CMK (cell line): ENCODE data around the gene KCNIP1.
"Not testable (repeated sequence)": the region's sequence is repeated elsewhere in the genome, so short reads cannot be mapped to it uniquely, and the experiment has no call there.

Source experiments
- DNase-seq: peaks from one replicate; pipeline ENCODE4 v3.0.0-alpha.2; 2010; ENCODE audit warnings: low read depth

KCNIP1 gene

DNA sequence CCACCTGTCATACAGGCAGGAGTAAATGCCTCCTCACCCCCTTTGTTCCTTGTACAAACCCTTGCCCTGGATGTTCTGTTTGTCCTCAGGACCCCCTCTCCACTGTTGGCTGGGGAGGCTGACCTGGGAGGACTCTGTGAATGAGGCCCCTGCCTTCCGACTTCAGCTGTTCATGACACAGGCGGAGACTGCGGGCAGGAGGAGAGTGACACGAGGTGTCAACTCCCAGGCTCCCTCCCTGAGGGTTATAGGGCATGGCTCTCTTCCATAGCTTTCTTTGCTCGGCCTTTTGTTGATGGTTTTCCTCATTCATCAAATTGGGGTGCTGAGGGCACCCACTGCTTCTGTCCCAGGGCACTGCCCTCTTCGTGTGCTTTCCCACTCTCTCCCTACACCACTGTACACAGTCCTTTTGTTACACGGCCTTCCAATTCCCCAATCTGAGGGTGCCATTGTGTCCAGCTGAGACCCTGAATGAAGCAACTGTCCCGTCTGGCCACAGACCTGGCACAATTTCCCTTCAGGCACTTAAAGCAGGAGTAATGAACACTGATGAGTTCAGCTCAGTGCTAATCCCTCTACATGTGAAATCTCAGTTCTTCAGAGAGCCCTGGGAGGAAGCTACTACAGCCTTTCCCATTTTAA, 33.8 kb downstream of the KCNIP1 start:
- no peak for DNase-seq

DNA sequence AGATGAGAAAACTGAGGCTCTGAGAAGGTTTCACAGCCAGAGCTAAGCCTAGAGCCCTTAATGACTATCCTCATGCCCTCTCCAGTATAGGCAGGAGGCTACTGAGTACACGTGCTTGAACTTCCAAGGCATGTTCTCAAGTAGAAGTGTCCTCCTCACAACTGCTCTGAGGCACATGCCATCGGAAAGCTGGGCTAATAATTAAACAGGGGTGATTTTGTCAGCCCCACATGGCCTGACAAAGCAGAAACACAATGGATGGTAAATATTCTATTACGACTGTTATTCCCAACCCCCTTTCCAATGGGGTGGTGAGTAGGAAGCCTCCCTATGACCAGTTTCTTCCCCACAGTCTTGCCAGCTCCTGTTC, 34.3 kb downstream of the KCNIP1 start:
- no peak for DNase-seq

DNA sequence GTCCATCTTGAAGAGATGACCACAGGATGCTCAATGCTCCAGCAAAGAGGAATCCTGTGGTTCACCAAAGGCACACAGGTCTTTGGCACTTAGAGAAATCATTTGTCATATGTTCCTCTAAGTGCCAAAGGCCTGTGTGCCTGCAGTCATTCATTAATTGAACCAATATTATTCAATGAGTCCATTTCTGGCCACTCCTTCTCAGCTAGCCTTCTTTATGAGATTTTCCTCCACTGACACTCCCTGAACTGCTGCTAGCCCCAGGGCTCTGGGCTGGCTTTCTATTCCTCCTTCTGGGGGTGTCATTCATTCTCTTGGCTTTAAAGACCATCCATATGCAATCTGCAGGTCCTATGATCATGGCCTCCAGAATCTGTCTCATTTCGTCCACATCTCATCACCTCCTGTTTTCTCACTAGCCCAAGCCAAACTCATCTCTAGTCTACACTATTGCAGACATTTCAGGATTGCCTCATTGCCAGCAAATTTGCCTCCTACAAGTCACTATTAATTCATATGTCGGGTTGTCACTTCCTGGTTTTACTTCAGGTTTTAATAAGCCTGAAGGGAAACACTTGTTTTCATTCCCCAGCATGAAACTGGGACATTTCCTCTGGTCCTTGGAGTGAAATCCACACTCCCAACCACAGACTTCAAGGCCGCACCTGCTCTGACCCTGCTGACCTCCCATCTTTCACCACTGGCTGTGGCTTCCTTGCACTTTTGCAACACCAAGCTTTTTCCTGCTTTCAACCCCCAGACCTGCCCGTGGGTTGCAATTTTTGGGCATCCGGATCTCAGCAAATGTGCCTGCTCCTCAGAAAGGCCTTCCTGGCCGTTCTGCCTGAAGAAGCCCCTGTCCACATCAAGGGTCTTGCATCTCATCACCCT, 35.1 kb downstream of the KCNIP1 start:
- no peak for DNase-seq

DNA sequence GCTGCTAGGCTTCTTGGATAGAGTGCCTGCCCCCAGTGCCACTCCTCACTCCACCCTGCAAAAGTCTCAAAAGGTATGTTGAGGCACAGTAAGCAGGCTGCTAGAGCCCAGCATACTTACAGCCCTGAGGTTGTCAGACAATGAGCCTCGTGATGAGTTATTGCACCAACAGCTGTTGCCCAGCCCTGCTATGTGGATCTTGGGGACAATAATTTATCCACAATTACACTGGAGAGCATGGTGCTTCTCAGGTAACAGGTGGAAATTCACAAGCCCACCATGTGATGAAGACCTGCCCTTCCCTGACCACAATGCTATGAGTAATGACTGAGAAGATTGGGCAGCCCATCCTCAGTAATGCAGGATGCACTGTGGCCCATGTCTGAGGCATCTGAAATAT, 36.5 kb downstream of the KCNIP1 start:
- no peak for DNase-seq

DNA sequence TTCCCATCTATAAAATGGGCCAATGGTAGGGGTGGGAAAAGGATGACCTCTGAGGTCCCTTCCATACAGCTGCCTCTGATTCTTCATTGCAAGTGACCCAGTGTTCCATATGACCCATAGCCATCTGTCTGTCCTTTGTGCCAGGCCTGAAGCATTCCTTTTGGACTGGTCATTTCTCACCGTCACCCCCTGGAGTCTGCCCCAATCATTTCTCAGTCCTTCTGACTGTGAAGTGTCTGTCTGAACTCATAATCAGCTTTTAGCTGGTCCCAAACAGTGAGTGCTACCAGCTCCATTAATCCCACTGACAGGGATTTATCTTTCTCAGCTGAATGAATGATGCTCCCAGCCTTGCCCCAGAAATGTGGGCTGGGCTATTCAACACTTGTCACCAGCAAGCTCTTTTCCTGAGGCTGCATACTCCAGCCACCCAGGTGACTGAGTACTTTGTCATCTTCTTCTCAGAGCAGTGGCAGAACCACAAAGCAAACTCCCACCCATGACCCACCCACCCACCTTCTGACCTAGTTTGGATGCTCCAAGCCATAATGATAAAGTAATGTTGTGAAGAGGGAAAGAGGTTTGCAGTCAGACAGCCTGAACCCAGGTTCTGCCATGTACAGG, 37.4 kb downstream of the KCNIP1 start:
- no peak for DNase-seq

DNA sequence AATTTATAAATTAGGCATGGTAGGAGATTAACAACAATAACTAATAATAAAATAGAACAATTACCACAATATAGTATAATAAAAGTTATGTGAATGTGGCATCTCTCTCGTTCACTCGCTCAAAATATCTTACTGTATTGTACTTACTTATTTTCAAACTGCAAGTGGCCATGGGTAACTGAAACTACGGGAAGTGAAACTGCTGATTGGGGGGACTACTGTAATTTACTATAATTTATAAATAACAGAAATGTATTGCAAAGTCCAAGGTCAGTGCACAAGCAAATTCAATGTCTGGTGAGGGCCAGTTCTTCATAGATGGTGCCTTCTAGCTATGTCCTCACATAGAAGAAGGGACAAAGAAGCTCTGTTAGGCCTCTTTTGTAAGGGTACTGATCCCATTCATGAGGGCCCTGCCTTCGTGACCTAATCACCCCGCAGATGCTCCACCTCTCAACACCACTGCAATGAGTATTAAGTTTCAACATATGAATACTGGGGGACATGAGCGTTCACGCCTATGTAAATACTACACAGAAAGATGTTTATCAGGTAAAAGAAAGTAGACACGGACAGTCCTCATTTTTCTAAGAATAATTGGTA, 39.0 kb downstream of the KCNIP1 start:
- no peak for DNase-seq

DNA sequence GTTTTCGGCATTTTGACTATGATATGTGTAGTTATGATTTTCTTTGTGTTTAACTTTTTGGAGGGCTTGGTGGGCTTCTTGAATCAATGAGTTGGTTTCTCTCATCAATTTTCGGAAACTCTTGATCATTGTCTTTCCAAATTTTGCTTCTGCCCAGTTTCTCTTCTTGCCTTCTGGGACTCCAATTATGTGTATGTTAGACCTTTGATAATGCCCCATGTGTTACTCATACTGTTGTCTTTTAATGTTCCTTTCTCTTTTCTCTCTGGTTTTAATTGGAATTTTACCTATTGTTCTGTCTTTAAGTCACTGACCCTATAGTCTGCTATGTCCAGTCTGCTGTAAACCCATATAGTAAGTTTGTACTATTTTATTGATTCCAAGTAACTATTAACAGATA, 41.5 kb downstream of the KCNIP1 start:
- DNase-seq: no peak

DNA sequence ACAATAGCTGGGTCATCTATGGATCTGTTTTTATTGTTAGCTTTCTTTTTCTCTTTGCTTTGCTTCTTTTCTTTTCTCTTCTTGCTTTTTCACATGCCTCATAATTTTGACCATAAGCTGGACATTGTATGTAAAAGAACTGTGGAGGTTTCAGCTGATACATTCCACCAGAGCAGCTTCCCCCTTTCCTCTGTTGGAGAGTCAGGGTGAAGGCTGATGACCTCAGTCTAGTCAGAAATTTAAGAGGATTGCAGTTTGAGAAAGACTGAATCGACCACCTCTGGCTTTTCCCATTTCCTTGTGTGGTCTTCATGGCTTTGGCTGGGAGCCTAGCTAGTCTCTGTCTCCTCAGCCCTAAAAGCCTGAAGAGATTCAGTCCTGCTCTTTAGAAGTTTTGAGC, 42.0 kb downstream of the KCNIP1 start:
- DNase-seq: no peak

DNA sequence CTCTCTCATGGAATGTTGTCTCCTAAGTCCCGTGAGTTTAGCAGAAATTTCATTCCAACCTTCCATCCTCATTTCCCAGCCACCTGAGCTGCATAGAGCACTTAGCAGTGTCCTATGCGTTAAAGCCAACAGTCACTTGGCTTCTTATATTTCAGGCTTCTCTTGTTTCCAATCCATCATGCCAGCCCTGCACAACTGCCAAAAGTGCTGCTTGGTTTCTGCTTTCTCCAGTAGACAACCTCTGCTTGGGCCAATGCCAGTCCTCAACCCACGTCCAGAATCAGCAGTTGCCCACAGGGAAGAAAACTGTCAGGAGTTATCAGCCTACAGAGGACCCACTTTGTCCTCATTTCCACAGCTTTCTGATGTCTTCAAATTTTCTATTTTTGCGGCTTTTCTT, 42.5 kb downstream of the KCNIP1 start:
- DNase-seq: no peak

DNA sequence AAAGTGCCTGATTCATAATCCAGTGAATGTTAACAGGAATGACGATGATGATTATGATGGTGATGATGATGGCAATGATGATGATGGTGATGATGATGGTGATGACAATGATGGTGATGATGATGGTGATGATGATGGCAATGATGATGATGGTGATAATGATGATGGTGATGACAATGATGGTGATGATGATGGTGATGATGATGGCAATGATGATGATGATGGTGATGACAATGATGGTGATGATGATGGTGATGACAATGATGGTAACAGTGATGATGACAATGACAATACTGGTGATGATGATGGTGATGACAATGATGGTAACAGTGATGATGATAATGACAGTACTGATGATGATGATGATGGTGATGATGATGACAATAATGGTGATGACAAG, 46.6 kb downstream of the KCNIP1 start:
- not testable (repeated sequence) for DNase-seq

DNA sequence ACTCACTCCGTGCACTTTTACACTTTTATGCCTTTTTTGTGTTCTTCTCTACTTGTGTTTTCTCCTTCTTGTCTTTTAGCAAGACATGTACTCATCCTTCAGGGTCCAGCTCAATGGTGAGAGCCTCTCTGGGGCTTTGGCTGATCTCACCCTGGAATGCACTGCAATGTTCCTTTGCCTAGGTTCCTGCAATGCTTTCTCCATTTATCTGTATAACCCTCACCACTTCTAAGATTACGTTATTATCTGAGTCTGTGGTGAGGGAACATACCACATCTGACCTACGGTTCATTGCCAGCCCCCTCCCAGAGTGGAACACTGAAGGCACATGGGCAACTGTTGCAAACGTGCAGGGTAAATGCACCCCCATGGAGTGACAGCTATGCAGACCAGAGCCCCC, 47.3 kb downstream of the KCNIP1 start:
- no peak for DNase-seq

DNA sequence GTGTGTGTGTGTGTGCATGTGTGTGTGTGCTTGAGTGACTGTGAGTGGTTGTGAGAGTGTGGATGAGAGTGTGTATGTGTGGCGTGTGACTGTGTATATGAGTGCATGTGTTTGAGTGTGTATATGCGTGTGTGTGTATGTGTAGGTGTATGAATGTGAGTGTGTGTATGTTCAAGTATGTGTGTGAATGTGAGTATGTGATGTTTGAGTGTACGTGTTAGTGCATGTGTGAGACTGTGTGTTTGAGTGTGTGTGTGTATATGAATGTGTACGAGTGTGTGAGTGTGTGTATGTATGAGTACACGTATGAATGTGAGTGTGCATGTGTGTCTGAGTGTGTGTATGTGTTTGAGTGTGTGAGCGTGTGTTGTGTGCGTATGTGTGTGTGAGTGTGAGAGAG, 47.8 kb downstream of the KCNIP1 start:
- no peak for DNase-seq

DNA sequence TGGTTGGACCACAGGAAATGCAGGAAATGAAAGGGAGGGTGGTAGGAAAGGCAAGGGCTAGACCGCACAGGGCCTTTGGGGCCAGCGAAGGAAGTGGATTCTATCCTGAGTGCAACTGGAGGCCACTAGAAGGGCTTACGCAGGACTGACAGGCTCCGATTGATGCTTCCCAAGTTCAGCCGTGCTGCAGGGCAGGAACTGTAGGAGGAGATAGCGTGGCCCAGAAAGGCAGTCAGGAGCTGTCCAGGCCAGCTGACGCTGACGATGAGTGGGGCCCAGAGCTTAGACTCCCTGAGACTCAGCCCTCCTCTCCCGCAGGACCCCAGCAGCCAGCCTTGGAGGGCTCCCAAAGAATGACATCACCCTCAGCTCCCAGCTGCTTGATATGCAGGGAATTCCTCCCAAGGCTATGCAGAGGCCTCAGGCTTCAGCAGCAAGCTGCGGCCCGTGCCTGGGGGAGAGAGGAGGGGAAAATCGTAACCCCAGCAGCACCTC, 48.8 kb downstream of the KCNIP1 start:
- DNase-seq: peak; percentile 31

DNA sequence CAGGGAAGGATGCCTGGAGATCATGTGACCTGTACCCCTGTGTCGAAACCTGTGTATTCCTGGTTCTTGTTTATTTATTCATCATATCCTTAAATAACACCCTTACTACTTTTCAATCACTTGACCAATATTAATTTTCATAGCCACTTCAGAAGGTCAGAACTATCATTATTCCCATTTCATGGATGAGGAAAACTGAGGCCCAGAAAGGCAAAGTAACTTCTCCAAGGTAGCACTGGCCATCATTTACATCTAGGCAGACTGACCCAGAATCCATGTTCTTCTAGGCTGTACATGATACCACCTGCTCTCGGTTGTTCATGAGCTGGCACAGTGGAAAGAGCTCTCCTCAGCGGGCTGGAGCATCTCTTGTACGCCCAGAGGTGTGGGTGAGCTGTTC, 49.4 kb downstream of the KCNIP1 start:
- no peak for DNase-seq

DNA sequence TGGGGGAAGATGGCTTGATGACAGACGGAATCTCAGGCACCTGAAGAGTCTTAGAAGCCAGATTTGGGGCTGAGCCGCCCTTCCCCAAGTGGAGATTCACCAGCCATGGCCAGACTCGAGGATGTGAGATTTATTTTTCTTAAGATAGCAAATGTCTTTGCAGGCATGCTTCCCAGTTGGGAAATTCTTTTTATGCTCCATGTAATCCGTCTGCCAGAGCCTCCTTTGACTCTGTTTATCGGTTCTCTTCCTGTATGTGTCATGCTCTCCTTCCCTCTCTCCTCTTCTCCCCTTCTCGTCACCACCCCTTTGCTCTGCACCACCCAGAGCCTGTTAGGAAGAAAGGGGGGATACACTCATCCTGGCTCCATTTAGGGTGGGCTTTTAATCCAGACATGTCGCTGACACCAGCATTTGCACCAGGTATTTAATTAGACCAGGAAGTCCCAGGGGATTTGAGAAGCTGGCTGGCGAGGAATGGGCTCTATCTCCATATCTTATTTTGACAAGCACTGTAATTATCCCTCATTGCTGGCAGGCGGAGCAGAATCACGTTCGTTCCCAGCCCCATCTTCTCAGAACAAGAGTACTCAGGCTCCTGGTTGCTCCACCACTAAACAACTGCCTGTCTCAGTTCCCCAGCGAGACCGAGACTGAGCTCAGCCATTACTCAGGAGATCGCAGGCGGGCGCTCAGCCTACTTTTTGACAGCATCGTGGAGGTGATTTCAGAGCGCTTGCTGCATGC, 50.9 kb downstream of the KCNIP1 start:
- no peak for DNase-seq

DNA sequence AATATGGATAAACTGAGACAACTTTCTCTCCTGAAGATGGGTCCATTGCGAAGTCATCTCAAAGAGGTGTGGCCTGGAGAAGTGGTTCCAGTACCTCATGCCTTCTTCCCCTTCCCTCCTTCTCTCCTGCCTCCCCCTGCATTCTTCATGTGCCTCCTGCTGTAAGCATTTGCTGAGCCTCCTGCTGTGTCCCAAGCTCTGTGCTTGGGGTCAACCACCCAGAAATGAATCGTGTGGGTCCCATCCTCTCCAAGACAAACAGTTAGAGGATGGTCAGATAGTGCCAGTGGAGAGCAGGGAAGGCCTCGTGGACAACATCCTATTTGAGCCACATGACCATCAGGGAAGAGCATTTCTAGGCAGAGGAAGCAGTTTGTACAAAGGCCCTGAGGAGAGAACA, 53.5 kb downstream of the KCNIP1 start:
- DNase-seq: no peak

DNA sequence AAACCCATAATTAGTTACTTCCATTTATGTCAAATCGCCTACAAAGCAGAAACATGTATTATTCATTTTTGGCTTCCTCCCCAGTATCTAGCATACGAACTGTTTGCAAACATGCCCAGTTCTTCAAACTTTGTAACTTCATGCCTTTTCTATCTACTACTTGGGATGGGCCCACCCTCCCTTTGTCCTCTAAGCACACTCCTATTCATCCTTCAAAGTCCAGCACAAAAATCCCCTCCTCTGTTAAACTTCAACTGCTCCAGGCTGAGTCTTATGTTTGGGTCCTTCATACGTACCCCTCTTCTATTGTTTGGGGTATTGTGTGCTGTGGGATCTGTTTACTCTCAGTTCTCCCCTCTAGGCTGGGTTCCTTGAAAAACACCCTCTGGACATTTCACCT, 55.5 kb downstream of the KCNIP1 start:
- no peak for DNase-seq

DNA sequence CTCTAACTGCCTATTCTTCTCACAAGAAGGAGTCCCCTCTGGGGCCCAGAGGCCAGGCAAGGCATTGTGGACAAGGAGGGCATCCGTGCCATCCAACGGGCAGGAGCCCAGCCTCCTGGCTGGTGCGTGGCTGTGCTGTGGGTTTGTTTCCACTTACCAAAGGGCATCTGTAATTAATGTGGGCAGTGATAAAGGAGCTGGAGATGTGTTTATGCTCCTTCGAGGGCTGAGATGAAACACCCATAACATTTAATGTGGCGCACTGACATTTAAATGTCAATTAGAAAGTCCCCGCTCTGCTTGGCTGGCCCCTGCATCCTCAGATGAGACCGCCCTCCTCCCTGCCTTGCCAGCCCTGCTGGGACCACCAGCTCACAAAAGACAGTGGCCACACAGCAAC, 57.1 kb downstream of the KCNIP1 start:
- no peak for DNase-seq

DNA sequence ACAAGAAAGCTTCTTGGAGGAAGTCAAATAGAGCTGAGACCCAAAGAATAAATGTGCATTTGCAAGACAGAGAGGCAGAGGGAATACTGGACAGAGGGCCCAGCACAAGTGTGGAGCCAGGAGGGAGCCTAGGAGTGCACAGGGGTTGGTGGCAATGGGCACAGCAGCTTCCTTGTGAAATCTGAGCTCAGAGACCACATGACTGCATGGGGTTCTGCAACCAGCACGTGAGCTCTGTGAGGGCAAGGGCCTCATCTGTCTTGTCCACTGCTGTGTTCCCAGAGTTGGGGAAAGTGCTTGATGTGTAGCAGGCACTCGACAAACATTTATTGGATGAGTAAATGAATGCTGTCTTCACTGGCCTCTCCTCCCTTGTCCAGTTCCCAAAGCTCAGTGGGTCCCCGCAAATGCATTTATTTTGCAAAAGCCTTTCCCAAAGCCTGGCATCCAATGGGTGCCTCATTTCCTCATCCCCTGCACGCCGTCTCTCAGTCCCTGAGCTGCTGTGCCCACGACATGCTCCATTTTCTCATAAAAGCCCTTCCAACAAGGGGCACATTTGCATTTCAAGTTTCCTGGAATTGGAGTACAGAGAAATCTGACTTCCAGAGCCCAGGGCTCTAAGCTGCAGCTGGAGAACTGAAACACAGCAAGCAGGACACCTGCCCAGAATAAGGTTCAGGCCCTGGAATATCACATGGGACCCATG, 58.5 kb downstream of the KCNIP1 start:
- no peak for DNase-seq

DNA sequence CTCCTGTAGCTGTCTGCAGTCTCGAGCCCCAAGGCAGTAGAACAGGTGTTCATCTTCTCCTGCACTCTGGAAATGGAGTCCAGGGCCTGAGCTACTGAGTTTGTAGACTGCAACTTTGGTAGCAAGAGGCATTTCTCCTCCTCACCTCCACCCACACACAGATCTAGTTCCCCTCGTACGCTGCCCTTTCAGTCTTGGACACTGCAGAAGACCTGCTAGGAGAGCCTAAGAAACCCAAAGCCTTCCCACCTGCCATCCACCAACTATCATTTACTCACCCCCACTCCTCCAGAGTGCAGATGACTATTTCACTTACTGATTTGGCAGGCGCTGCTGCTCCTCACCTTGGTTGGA, 59.0 kb downstream of the KCNIP1 start:
- no peak for DNase-seq

DNA sequence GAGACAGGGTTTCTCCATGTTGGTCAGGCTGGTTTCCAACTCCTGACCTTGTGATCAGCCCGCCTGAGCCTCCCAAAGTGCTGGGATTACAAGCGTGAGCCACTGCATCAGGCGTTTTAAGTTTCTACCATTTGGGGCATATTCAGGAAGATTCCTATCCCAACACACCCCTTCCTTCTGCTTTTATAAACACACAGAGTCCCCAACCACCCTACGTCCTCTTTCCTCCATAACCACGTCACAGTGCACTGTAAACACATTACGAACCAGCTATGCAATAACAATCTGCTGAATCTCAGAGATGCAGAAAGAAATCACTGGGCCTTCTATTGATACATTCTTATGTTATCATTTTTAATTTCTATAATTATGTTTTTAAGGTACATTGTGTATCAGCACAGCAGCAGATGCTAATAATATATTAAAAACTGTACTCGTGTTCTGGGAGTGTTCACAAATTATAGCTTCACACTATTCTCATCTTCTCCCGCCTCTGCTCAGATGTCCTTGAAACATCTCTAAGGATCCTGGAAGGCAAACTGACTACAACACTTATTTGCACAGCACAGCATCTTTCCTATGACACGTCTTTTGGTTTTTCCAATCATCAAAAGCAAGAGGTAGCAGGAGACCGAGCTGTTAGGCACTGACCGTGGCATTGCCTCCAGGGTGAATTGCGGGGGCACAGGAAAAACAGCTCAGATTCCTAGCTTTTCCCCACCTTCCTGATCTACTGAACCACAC, 60.2 kb downstream of the KCNIP1 start:
- DNase-seq: no peak
